GM19035 (cell line): ENCODE measurements around the gene PRKCE.

Source experiments
- ATAC-seq: cut with Tn5 transposase; IDR thresholded peaks from one replicate; pipeline ENCODE4 v1.9.1; 2021; ENCODE audit not compliant: unreplicated experiment

PRKCE gene

GRCh38 chr2:45723857-45724256, 72.4 kb downstream of the PRKCE start:
- ATAC-seq = no peak

GRCh38 chr2:45724335-45724734, 72.9 kb downstream of the PRKCE start:
- no peak for ATAC-seq

GRCh38 chr2:45725731-45726130, 74.3 kb downstream of the PRKCE start:
- ATAC-seq = no peak

- no peak for ATAC-seq
Observed at GRCh38 chr2:45726188-45726587, 74.7 kb downstream of the PRKCE start.

GRCh38 chr2:45728458-45728942, 77.0 kb downstream of the PRKCE start:
- ATAC-seq = peak; percentile 84

- ATAC-seq = peak; percentile 55
Observed at GRCh38 chr2:45729753-45730512, 78.5 kb downstream of the PRKCE start.

- no peak for ATAC-seq
Observed at GRCh38 chr2:45731141-45731540, 79.7 kb downstream of the PRKCE start.

- no peak for ATAC-seq
Observed at GRCh38 chr2:45732436-45732835, 81.0 kb downstream of the PRKCE start.

- ATAC-seq = no peak
Observed at GRCh38 chr2:45732946-45733345, 81.5 kb downstream of the PRKCE start.

GRCh38 chr2:45734336-45734735, 82.9 kb downstream of the PRKCE start:
- no peak for ATAC-seq

- ATAC-seq = no peak
Observed at GRCh38 chr2:45734952-45735351, 83.5 kb downstream of the PRKCE start.

- ATAC-seq = no peak
Observed at GRCh38 chr2:45736757-45737704, 85.6 kb downstream of the PRKCE start.

GRCh38 chr2:45739796-45740485, 88.5 kb downstream of the PRKCE start:
- ATAC-seq = no peak

- no peak for ATAC-seq
Observed at GRCh38 chr2:45741161-45741850, 89.8 kb downstream of the PRKCE start.

GRCh38 chr2:45743531-45744396, 92.3 kb downstream of the PRKCE start:
- ATAC-seq = no peak

- ATAC-seq = no peak
Observed at GRCh38 chr2:45745231-45745630, 93.8 kb downstream of the PRKCE start.

GRCh38 chr2:45746888-45747287, 95.4 kb downstream of the PRKCE start:
- ATAC-seq = no peak

GRCh38 chr2:45747363-45747762, 95.9 kb downstream of the PRKCE start:
- no peak for ATAC-seq

- no peak for ATAC-seq
Observed at GRCh38 chr2:45748239-45748638, 96.8 kb downstream of the PRKCE start.

GRCh38 chr2:45750001-45750400, 98.5 kb downstream of the PRKCE start:
- no peak for ATAC-seq
